ENCODE data around the gene MOCS1. TPM values are rescaled to one million over a fixed set of nuclear protein-coding genes. Genes with fewer than 3 reads are reported as not detected.

Gene MOCS1
- total and polyA plus RNA-seq, 4 donors = 10.3 to 23.0 (median 19.2) TPM

DNA sequence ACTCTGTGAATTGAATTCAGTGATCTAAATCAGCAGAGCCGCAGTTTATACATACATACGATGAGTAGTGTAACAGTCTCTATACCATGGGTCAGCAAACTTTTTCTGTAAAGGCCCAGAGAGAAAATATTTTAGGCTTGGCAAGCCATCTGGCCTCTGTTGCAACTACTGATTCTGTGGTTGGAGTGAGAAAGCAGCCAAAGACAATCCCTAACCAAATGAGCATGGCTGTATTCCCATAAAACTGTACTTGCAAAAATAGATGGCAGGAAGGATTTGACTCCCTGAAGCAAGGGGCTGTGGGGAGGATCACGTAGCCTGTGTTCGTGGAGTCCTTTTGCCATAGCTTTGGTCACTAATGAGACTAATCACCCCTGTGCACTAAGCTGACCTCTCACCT is 17.9 kb upstream of the MOCS1 start:
- H3K27ac ChIP-seq (ENCODE audit: low read depth in 1 of 2, low read length in 1 of 2) = no peak overlapping the region
- H3K36me3 ChIP-seq (ENCODE audit: control insufficient read depth in 4 of 4, insufficient read depth in 4 of 4, low read length in 4 of 4) = no peaks in the 10 kb centered on the region
- no peak overlapping the region for H3K9ac ChIP-seq (ENCODE audit: insufficient read depth in 1 of 2, low read length in 2 of 2)
- H3K9me3 ChIP-seq (ENCODE audit: control insufficient read depth in 4 of 4, insufficient read depth in 3 of 4, low read length in 3 of 4) = no peaks in the 10 kb centered on the region
- WGBS, 2 donors = 78 to 90% methylated on average over 4 of the region's 4 CpGs
- TF ChIP-seq, protein P1, sequence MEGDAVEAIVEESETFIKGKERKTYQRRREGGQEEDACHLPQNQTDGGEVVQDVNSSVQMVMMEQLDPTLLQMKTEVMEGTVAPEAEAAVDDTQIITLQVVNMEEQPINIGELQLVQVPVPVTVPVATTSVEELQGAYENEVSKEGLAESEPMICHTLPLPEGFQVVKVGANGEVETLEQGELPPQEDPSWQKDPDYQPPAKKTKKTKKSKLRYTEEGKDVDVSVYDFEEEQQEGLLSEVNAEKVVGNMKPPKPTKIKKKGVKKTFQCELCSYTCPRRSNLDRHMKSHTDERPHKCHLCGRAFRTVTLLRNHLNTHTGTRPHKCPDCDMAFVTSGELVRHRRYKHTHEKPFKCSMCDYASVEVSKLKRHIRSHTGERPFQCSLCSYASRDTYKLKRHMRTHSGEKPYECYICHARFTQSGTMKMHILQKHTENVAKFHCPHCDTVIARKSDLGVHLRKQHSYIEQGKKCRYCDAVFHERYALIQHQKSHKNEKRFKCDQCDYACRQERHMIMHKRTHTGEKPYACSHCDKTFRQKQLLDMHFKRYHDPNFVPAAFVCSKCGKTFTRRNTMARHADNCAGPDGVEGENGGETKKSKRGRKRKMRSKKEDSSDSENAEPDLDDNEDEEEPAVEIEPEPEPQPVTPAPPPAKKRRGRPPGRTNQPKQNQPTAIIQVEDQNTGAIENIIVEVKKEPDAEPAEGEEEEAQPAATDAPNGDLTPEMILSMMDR (IDR thresholded peaks at IDR 0.05; ENCODE audit: control extremely low read depth, extremely low read depth) = no peak
- ATAC-seq (ENCODE audit: insufficient read depth, low FRiP score) (no peak), DNase-seq (peak; percentile 23 to 83 (median 60))
- H3K4me1 ChIP-seq (ENCODE audit: control insufficient read depth in 5 of 5, insufficient read depth in 5 of 5, low read length in 5 of 5) = peaks cover 0 to 11% (median 1%) of the 10 kb centered on the region in 5 donors
- no peaks in the 10 kb centered on the region for H3K27me3 ChIP-seq (ENCODE audit: control insufficient read depth in 3 of 3, insufficient read depth in 3 of 3, low read length in 2 of 3)
- H3K4me3 ChIP-seq = no peak overlapping the region

DNA sequence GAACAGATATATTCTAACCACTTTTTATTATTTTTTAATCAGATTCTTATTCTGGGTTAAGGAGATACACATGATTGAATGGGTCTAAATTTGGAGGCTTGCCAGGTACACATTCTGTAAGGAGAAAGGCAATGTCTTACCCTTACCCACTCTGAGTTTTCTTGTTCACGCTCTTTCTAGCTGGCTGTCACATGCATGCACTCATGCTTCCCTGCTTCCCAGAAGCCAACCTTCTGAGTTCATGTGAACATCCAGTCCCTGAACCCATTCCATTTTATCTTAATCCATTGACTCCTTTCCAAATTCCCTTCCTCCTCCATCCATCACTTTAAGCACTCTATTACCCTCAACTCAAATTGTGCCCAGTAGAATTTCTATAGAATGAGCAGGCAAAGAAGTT is 17.5 kb upstream of the MOCS1 start:
- Histone ChIP-seq H3K36me3 (ENCODE audit: control insufficient read depth in 4 of 4, insufficient read depth in 4 of 4, low read length in 4 of 4) (no peaks in the 10 kb centered on the region), H3K27ac (ENCODE audit: low read depth in 1 of 2, low read length in 1 of 2) (no peak overlapping the region), H3K27me3 (ENCODE audit: control insufficient read depth in 3 of 3, insufficient read depth in 3 of 3, low read length in 2 of 3) (no peaks in the 10 kb centered on the region), H3K4me1 (ENCODE audit: control insufficient read depth in 5 of 5, insufficient read depth in 5 of 5, low read length in 5 of 5) (peaks cover 0 to 11% (median 1%) of the 10 kb centered on the region in 5 donors), H3K4me3 (no peak overlapping the region), H3K9me3 (ENCODE audit: control insufficient read depth in 4 of 4, insufficient read depth in 3 of 4, low read length in 3 of 4) (no peaks in the 10 kb centered on the region), H3K9ac (ENCODE audit: insufficient read depth in 1 of 2, low read length in 2 of 2) (no peak overlapping the region)
- ATAC-seq (ENCODE audit: insufficient read depth, low FRiP score) (no peak), DNase-seq (peak in 1 of 3 donors; percentile 23)
- 74 to 94% methylated on average over 1 of the region's 1 CpG for WGBS, 2 donors
- TF ChIP-seq, protein P1 (IDR thresholded peaks at IDR 0.05; ENCODE audit: control extremely low read depth, extremely low read depth) = no peak

DNA sequence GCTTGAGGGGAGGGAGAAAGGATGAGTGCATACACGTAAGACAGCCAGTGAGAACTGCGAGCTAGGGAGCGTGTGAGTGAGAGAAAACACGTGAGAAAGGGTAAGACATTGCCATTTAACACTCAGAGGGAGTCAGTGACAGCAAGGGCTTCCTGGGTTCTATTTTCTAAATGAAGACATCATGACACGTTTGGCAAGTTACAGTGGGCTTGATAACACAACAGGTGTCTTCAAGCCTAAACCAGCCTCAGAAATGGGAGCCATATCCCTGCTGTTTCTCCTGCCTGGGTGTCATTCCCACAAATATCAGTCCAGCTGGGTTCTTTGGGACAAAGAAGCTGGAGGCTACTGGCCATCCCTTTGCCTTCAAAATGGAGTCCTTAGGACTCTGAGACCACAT is 16.9 kb upstream of the MOCS1 start:
- TF ChIP-seq, protein P1 (IDR thresholded peaks at IDR 0.05; ENCODE audit: control extremely low read depth, extremely low read depth) = no peak
- DNase-seq (no peak), ATAC-seq (ENCODE audit: insufficient read depth, low FRiP score) (no peak)
- 80 to 86% methylated on average over 5 of the region's 5 CpGs for WGBS, 2 donors
- no peaks in the 10 kb centered on the region for H3K9me3 ChIP-seq (ENCODE audit: control insufficient read depth in 4 of 4, insufficient read depth in 3 of 4, low read length in 3 of 4)
- H3K27me3 ChIP-seq (ENCODE audit: control insufficient read depth in 3 of 3, insufficient read depth in 3 of 3, low read length in 2 of 3) = no peaks in the 10 kb centered on the region
- H3K4me3 ChIP-seq = no peak overlapping the region
- H3K36me3 ChIP-seq (ENCODE audit: control insufficient read depth in 4 of 4, insufficient read depth in 4 of 4, low read length in 4 of 4) = no peaks in the 10 kb centered on the region
- H3K27ac ChIP-seq (ENCODE audit: low read depth in 1 of 2, low read length in 1 of 2) = no peak overlapping the region
- H3K4me1 ChIP-seq (ENCODE audit: control insufficient read depth in 5 of 5, insufficient read depth in 5 of 5, low read length in 5 of 5) = peaks cover 0 to 11% (median 1%) of the 10 kb centered on the region in 5 donors
- no peak overlapping the region for H3K9ac ChIP-seq (ENCODE audit: insufficient read depth in 1 of 2, low read length in 2 of 2)

GRCh38 chr6:39950125-39950720 is 16.0 kb upstream of the MOCS1 start:
- H3K27me3 ChIP-seq (ENCODE audit: control insufficient read depth in 3 of 3, insufficient read depth in 3 of 3, low read length in 2 of 3) = no peaks in the 10 kb centered on the region
- no peak for ATAC-seq (ENCODE audit: insufficient read depth, low FRiP score)
- TF ChIP-seq, protein P1 (IDR thresholded peaks at IDR 0.05; ENCODE audit: control extremely low read depth, extremely low read depth) = no peak
- H3K4me1 ChIP-seq (ENCODE audit: control insufficient read depth in 5 of 5, insufficient read depth in 5 of 5, low read length in 5 of 5) = peaks cover 0 to 11% (median 1%) of the 10 kb centered on the region in 5 donors
- H3K4me3 ChIP-seq = no peak overlapping the region
- H3K9me3 ChIP-seq (ENCODE audit: control insufficient read depth in 4 of 4, insufficient read depth in 3 of 4, low read length in 3 of 4) = no peaks in the 10 kb centered on the region
- H3K9ac ChIP-seq (ENCODE audit: insufficient read depth in 1 of 2, low read length in 2 of 2) = no peak overlapping the region
- no peaks in the 10 kb centered on the region for H3K36me3 ChIP-seq (ENCODE audit: control insufficient read depth in 4 of 4, insufficient read depth in 4 of 4, low read length in 4 of 4)
- H3K27ac ChIP-seq (ENCODE audit: low read depth in 1 of 2, low read length in 1 of 2) = no peak overlapping the region
- DNase-seq = no peak

Measured in lung (tissue), 12 donors.